ENCODE measurements around the gene PSTK.

DNA sequence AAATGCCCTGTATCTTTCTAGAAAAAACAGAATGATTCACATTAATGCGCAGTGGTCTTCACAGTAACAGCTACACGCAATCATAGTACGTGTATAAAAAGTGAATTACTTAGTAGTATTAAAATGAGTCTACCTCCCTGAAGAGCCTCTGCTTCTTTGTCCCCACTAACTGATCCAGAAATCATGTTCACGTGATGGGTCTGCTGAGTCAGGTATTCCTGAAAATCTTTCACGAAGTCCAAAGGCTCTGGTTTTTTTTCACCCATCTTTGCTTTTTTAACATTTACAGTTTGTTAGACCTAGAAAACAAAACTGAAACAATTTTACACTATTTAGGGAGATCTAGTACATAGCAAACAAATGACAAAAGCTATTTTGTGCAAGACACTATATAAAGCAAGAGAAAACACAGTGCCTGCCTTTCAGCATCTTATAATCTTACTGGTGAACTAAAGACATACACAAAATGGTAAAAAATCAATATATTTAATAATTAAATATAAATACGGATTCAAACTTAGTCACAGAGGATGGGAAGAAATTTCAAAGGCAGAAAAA, 18.2 kb downstream of the PSTK start:
- TF ChIP-seq, protein P1, sequence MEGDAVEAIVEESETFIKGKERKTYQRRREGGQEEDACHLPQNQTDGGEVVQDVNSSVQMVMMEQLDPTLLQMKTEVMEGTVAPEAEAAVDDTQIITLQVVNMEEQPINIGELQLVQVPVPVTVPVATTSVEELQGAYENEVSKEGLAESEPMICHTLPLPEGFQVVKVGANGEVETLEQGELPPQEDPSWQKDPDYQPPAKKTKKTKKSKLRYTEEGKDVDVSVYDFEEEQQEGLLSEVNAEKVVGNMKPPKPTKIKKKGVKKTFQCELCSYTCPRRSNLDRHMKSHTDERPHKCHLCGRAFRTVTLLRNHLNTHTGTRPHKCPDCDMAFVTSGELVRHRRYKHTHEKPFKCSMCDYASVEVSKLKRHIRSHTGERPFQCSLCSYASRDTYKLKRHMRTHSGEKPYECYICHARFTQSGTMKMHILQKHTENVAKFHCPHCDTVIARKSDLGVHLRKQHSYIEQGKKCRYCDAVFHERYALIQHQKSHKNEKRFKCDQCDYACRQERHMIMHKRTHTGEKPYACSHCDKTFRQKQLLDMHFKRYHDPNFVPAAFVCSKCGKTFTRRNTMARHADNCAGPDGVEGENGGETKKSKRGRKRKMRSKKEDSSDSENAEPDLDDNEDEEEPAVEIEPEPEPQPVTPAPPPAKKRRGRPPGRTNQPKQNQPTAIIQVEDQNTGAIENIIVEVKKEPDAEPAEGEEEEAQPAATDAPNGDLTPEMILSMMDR (IDR thresholded peaks at IDR 0.05), result no peak
- TF ChIP-seq POLR2A (IDR thresholded peaks at IDR 0.05), result no peak
